SHP77 treated with DMSO at 0.1 percent for 48 hours (cell line): ENCODE data around the gene ALOXE3.

ENCODE experiments used
- DNase-seq: peaks from one replicate; lab custom pipeline; 2025; lab: John Stamatoyannopoulos, UW

ALOXE3 gene

GRCh38 chr17:8117980-8118768, at the start of gene ALOXE3:
ALOXE3 (minus strand) TSS chr17:8118514; CDS start chr17:8117990, 524 bp downstream.
- DNase-seq, result no peak

- DNase-seq, result no peak
Measured at GRCh38 chr17:8167526-8167925, 49.2 kb upstream of the ALOXE3 start.

GRCh38 chr17:8166731-8167130, 48.4 kb upstream of the ALOXE3 start:
- DNase-seq, result no peak

- no peak for DNase-seq
Measured at GRCh38 chr17:8164815-8165131, 46.5 kb upstream of the ALOXE3 start.

- DNase-seq, result peak; percentile 37
Measured at GRCh38 chr17:8163978-8164814, 45.9 kb upstream of the ALOXE3 start.

GRCh38 chr17:8162997-8163977, 45.0 kb upstream of the ALOXE3 start:
- DNase-seq, result peak; percentile 6

GRCh38 chr17:8162233-8162996, 44.1 kb upstream of the ALOXE3 start, which contains the start of gene VAMP2:
VAMP2 (minus strand) TSS chr17:8162948; CDS start chr17:8162879, 69 bp downstream.
- peak; percentile 31 for DNase-seq

GRCh38 chr17:8161289-8162232, 43.2 kb upstream of the ALOXE3 start:
- no peak for DNase-seq

- DNase-seq, result no peak
Measured at GRCh38 chr17:8160741-8161221, 42.5 kb upstream of the ALOXE3 start.

GRCh38 chr17:8160224-8160577, 41.9 kb upstream of the ALOXE3 start:
- DNase-seq, result no peak

- DNase-seq, result no peak
Measured at GRCh38 chr17:8159459-8160223, 41.3 kb upstream of the ALOXE3 start.

GRCh38 chr17:8159032-8159400, 40.7 kb upstream of the ALOXE3 start:
- no peak for DNase-seq

GRCh38 chr17:8158267-8159031, 40.1 kb upstream of the ALOXE3 start:
- DNase-seq, result peak; percentile 74

GRCh38 chr17:8156246-8156992, 38.1 kb upstream of the ALOXE3 start:
- DNase-seq, result peak; percentile 100

GRCh38 chr17:8155996-8156245, 37.6 kb upstream of the ALOXE3 start:
- DNase-seq, result no peak

GRCh38 chr17:8155231-8155995, 37.1 kb upstream of the ALOXE3 start:
- DNase-seq, result no peak

- no peak for DNase-seq
Measured at GRCh38 chr17:8154608-8155155, 36.4 kb upstream of the ALOXE3 start.
